GM15510 (cell line): Measurements from ENCODE around the gene BNIP1.

Experiments
- POLR2A ChIP-seq: IDR thresholded peaks from 3 replicates; pipeline ENCODE4 v1.6.1; 2011; ENCODE audit warnings: borderline replicate concordance; ENCODE audit not compliant: insufficient read length; ENCODE audit errors: extremely low read depth

Gene BNIP1

DNA sequence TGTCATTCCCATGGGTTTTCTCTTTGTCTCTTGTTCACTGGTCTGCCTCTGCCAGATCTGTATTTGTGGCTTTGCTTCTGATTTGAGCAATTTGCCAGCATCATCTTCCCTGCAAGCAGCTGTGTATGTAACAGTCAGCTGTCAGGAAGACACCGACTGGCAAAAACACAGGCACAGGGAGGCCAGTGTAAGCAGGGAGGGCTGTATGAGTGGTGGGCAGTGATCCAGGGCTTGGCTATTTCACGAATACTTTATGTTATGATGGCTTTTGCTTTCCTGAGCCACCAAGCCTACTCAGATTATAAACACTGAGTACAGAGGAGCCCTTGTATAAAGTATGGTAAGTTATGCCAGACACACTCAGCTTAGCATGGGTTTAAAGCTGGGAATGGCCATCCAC lies 11.6 kb downstream of the BNIP1 start:
- TF ChIP-seq POLR2A = no peak

DNA sequence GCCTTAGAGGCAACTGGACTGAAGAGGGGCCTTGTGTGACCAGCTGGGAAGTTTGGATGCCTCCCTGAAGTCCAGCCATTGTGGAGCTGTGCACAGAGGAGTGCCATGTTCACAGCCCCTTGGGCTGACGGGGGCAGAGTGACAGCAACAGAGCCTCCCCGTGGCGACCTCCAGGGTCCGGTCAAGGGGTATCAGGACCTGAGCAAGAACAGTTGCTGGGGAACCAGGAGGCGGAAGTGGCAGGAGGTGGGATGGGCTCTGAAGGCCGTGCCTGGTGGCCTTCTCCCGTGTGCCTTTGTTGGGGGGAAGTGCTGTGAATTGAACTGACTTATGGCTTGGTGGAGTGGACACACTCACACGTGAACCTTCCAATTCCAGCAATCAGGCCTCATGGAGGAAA lies 14.0 kb downstream of the BNIP1 start:
- no peak for TF ChIP-seq POLR2A

DNA sequence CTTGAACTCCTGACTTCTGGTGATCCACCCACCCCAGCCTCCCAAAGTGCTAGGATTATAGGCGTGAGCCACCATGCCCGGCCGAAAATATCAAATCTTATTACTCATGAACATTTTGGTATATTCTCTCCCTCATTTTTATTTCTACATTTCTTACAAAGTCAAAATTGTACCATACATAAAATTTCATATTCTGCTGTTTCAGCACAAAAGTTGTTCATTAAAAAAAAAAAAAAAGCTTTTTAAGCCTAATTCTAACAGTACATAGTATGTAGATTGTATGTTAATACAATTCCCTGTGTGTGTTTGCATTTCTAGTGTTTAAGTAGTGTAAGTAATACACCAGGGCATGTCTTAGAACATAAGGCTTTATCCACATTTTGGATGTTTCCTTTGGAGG lies 14.9 kb downstream of the BNIP1 start:
- TF ChIP-seq POLR2A = no peak

DNA sequence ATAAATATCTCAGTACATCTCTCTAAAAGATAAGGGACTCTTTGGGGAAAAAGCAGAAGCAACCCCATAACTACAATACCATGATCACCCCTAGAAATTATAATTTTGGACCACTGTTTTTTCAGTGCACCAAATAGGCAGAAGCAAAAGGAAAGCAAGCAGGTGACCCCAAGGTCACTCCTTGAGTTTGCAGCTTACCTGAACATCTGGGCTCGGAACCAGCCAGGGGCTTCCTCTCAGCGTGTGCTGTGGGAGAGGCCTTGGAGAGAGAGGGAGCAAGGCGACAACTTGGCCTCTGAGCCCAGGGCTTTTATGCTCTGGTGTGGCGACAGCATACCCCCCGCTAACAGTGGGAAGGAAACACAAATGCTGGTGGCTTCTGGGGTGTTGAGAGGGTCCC lies 16.8 kb downstream of the BNIP1 start:
- no peak for TF ChIP-seq POLR2A

DNA sequence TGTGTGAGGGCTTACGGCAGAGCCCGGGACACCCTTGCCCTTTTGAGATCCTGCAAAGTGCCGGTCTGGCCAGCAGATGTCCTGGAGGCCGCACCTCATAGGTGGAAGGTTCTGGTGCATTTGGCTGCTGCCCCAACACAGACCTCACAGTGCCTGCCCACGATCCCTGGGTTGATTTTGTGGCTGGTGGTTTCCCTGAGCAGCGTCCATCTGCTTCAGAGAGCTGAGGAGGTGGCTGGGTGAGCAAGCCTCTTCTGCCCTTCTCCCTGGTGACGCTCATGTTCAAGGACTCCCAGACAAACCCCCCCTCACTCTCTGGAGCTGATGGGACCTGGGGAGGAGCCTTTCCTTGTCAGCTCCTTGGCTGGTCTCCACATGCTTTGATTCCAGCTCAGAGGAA lies 18.9 kb downstream of the BNIP1 start:
- TF ChIP-seq POLR2A = no peak

DNA sequence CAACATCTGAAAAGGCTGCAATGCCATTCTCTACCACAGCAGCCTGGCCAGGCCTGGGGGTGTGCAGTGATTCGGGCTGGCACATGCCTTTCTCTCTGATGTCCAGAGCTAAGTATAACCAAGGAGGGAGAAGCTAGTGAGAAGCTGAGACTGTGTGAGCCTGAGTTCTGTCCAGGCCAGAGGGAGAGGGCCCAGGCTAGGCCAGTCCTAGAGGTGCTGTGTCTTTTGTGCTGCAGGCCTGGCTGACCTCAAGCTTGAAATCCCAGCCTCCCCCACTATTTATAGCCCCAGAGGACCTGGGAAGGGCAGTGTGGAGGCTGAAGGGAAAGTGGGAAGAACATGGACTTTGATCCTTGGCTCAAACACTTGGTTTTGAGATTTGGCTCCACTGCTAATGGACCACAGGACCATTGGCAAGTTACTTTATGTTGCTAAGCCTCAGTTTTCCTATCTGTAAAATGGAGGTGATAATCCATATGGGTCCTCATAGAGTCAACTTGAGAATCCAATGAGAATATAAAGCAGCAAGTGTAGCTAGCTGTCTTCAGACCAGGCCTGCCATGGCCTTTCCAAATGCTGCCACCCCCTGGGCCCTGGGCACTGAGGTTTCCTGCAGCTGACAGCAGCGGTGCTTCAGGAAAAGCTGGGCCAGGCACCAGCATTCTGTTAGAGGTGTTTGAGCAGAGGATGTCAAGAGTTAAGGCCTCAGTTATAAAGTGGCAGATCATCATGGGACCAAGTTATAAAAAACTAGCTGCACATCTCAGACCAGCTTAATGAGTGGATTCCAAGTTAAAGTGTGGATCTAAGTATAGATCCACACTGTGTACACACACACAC lies 21.1 kb downstream of the BNIP1 start:
- TF ChIP-seq POLR2A = no peak

DNA sequence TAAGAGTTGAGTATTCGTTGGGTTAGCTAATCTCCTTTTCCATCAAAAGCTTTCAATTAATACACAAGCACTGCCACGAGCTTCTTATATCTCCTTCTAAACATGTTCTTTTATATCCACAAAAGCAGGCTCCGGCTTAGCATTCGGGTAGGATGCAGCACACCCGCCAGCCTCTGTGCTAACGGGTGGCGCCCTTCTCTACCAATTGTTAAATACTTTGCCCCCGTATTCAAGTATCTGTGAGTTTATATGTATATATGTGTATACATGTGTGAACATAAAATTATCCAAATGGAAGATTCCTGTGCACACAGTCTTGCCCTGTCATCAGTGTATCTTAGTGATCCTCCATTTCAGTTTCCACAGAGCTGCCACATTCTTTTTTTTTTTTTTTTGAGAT lies 27.8 kb downstream of the BNIP1 start:
- no peak for TF ChIP-seq POLR2A

DNA sequence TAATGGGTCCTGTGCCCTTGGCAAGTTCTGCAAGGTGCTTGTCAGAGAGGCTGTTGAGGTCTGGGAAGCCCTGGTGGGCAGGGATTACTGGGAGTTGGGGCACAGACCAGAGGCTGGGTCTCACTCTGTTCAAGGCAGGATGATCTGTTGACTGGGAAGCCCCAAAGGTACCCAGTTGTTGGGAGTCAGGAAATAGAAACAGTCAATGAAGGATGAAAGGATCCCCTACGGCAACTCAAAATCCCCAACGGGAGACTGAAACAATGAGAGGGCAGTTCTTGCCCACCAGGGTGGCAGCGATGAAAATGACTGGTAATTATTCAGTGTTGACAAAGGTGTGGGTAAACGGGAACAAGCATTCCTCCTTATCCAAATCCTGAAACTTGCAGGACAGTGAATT lies 31.2 kb downstream of the BNIP1 start:
- no peak for TF ChIP-seq POLR2A

DNA sequence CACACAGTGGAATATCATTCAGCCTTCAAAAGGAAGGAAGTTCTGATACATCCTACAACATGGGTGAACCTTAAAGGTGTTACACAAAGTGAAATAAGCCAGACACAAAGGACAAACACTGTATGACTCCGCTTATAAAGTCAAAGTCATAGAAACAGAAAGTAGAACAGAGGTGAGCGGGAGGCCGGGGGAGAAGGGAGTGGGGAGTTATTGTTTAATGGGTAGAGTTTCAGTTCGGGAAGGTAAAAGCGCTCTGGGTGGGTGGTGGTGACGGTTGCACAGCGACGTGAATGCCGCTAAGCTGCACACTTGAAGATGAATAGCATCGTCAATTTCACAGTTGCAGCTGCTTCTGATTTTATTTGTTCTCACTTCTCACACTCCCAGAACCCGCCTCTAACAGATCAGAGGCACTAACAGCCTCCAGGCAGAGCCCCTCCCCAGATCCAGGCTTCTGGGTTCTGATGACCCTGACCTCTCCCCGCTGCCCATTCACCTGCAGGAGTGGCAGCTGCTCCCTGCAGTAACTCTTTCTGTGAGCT lies 34.1 kb downstream of the BNIP1 start:
- TF ChIP-seq POLR2A = no peak

DNA sequence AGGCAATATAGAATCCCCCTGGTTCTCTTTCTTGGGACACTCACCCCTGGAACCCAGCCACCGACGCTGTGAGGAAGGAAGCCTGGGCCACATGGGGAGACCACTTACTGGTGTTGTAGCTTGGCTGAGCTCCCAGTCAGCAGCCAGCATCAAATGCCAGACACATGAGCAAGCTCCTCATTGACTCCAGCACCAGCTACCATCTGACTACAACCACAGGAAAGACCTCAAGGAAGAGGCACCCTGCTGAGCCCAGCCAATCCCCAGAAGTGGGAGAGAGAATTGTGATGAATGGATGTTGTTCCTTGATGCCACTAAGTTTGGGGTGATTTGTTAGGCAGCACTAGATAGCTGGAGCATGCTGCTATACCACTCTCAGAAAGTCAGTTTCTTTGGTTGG lies 36.0 kb downstream of the BNIP1 start:
- TF ChIP-seq POLR2A = no peak

DNA sequence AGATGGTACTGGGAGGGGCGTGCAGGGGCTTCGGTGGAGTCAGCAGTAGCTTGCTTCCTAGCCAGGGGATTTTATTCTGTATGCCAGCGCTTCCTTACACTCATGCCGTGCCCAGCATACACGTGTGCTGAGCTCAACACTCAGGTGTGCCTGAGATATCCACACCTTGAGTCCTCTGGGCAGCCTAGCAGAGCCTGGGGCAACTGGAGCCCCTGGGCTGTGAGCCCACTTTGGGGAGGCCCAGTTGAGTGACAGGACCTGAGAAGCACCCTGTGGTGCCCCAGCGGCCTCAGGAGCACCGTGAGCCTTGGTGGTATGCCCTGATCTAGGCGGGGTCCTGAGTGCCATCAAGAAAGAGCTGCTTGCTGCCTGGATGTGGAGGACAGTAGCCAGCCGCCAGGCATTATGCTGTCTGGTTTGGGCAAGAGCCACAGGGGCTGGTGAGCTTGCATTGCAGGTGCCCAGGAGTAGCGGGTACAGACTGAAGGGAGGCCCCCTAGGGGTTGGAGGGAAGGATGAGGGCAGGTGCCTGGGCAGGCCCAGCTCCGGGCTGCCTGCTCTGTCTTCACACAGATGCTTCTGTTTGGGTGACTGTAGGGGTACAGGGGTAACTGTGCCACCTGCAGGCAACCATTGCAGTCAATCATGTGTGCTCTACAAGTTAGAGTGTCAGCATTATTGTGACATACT lies 42.9 kb downstream of the BNIP1 start:
- no peak for TF ChIP-seq POLR2A

DNA sequence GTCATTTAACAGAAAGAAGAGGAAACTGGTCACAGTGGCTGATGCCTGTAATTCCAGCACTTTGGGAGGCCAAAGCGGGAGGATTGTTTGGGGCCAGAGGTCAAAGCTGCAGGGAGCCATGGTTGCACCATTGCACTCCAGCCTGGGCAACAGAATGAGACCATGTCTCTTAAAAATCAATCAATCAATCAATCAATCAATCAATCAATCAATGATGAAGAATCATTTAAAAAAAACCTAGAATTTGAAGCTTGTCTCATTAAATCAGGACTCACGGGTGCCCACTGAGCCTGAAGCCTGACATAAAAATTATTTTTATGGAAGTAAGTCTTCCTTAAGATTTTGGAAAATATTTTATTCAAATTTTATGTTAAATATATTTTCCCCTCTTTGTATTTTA lies 43.9 kb downstream of the BNIP1 start:
- no peak for TF ChIP-seq POLR2A

DNA sequence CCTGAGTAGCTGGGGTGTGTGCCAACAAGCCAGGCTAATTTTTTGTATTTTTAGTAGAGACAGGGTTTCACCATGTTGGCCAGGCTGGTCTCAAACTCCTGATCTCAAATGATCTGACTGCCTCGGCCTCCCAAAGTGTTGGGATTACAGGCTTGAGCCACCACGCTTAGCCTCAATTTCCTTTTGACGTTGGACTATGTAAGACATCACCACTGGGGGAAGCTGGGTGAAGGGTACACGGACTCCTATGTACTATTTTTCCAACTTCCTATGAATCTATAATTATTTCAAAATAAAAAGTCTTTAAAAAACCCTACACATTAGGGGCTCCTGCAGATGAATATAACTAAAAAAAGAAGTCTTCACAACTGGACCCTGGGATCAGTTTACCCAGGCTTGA lies 46.7 kb downstream of the BNIP1 start:
- TF ChIP-seq POLR2A = no peak

DNA sequence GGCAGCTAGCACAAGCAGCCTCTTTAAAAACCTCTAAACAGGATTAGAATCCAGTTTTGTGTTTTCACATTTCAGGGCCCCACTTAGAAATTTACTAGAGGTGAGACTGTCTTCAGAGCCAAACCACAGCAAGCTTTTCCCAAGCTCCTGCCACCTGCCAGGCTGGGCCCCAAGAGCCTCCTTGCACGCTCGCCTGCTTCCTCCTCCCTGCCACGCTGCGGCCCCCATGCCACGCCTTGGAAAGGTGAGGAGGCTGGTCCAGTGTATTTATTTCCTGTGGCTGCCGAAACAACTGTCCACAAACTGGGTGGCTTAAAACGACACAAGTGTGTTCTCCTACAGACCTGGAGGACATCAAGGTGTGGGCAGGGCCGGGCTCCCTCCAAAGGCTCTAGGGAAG lies 47.2 kb downstream of the BNIP1 start:
- TF ChIP-seq POLR2A = no peak

DNA sequence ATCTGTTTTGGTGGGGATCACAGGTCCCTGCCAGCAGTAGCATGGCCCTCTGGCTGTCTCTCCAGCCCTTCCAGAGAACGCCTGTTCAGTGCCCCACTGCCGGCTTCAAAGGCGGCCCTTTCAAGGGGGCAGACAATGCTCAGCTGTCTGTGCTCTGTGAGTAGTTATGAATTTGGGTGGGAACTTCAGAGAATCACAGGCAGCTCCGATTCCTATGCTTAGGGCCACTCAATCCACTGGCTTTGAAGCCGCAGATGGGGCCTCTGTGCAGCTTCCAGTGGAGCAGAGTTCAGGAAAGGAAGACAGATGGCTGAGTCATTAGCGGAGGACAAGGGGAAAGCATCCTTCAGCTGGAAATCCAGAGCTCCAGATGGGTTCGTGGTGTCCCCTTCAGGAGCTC lies 48.2 kb downstream of the BNIP1 start:
- no peak for TF ChIP-seq POLR2A
